Parathyroid adenoma (tissue), 2 donors: ENCODE results near the gene AGAP1.

Experiments used
- H2AFZ ChIP-seq: fragments of 300-600 bp; sonication (generic); one replicate; pipeline ENCODE4 v1.7.0; 2017; ENCODE audit warnings: antibody characterized with exemption, mild to moderate bottlenecking
- H3K27ac ChIP-seq: fragments of 300-600 bp; sonication (generic); one replicate; pipeline ENCODE4 v1.7.0; 2017
- H3K27me3 ChIP-seq: fragments of 300-600 bp; sonication (generic); one replicate; pipeline ENCODE4 v1.7.0; 2017; ENCODE audit warnings: low read length; ENCODE audit not compliant: control insufficient read depth, insufficient read depth
- H3K36me3 ChIP-seq: fragments of 300-600 bp; sonication (generic); one replicate; pipeline ENCODE4 v1.7.0; 2017; ENCODE audit warnings: low read length; ENCODE audit not compliant: control insufficient read depth, insufficient read depth
- H3K4me1 ChIP-seq: fragments of 300-600 bp; sonication (generic); one replicate; pipeline ENCODE4 v1.7.0; 2017; ENCODE audit warnings: control low read depth
- H3K4me2 ChIP-seq: fragments of 300-600 bp; sonication (generic); one replicate; pipeline ENCODE4 v1.7.0; 2017; ENCODE audit warnings: low read length
- H3K4me3 ChIP-seq: fragments of 300-600 bp; sonication (generic); one replicate; pipeline ENCODE4 v1.7.0; 2017; ENCODE audit warnings: low read depth, low read length
- H3K79me2 ChIP-seq: fragments of 300-600 bp; sonication (generic); one replicate; pipeline ENCODE4 v1.7.0; 2017; ENCODE audit warnings: control low read depth
- H3K9ac ChIP-seq: fragments of 300-600 bp; sonication (generic); one replicate; pipeline ENCODE4 v1.7.0; 2017; ENCODE audit warnings: mild to moderate bottlenecking
- H3K9me3 ChIP-seq: fragments of 300-600 bp; sonication (generic); one replicate; pipeline ENCODE4 v1.7.0; 2017; ENCODE audit warnings: low read length; ENCODE audit not compliant: control insufficient read depth
- CTCF ChIP-seq: fragments of 300-600 bp; sonication (generic); IDR thresholded peaks from one replicate; pipeline ENCODE4 v1.7.0; 2017; ENCODE audit warnings: antibody characterized with exemption, mild to moderate bottlenecking
- donor health status: primary hyperparathyroidism.

The AGAP1 gene

DNA sequence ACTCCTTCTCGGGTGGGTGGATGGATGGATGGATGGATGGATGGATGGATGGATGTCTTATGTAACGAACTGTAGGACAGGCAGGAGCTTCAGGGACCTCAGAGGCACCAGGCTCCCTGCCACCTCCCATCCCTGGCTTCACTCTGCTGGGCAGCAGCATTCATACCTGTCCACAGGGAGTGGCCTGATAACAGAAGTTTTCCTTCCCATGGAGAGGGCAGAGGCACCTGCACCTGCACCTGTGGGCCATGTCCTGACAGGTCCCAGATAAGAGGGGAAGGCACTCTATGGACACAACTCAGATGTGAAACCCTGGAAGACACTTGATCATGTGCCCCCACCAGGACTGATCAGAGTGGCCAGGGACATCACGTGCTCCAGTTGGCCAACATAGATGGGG, 532.0 kb downstream of the AGAP1 start:
- Histone ChIP-seq H3K36me3 (no peaks in the 10 kb centered on the region), H3K27me3 (no peaks in the 10 kb centered on the region), H2AFZ (no peak overlapping the region)

GRCh38 chr2:236026841-236027240, 533.0 kb downstream of the AGAP1 start:
- Histone ChIP-seq H3K4me2 (no peak overlapping the region), H2AFZ (no peak overlapping the region), H3K27me3 (no peaks in the 10 kb centered on the region), H3K4me1 (no peaks in the 10 kb centered on the region), H3K79me2 (no peaks in the 10 kb centered on the region), H3K9me3 (no peaks in the 10 kb centered on the region), H3K4me3 (no peak overlapping the region), H3K9ac (no peak overlapping the region), H3K27ac (no peak overlapping the region), H3K36me3 (no peaks in the 10 kb centered on the region)
- no peak for TF ChIP-seq CTCF

More for the DNA sequence above, 532.0 kb downstream of the AGAP1 start:
- H3K4me1 ChIP-seq, result no peaks in the 10 kb centered on the region
- no peaks in the 10 kb centered on the region for H3K9me3 ChIP-seq
- no peak overlapping the region for H3K4me2 ChIP-seq
- H3K27ac ChIP-seq, result no peak overlapping the region
- no peak for TF ChIP-seq CTCF
- H3K9ac ChIP-seq, result no peak overlapping the region
- H3K79me2 ChIP-seq, result no peaks in the 10 kb centered on the region
- H3K4me3 ChIP-seq, result no peak overlapping the region

- H2AFZ ChIP-seq, result no peak overlapping the region
- H3K4me2 ChIP-seq, result no peak overlapping the region
- no peak overlapping the region for H3K9ac ChIP-seq
- H3K4me3 ChIP-seq, result no peak overlapping the region
- no peaks in the 10 kb centered on the region for H3K4me1 ChIP-seq
- no peaks in the 10 kb centered on the region for H3K36me3 ChIP-seq
- H3K27ac ChIP-seq, result no peak overlapping the region
- TF ChIP-seq CTCF, result no peak
- H3K9me3 ChIP-seq, result no peaks in the 10 kb centered on the region
- no peaks in the 10 kb centered on the region for H3K79me2 ChIP-seq
- H3K27me3 ChIP-seq, result no peaks in the 10 kb centered on the region
These were observed 534.2 kb downstream of the AGAP1 start for GRCh38 chr2:236028066-236028465.

DNA sequence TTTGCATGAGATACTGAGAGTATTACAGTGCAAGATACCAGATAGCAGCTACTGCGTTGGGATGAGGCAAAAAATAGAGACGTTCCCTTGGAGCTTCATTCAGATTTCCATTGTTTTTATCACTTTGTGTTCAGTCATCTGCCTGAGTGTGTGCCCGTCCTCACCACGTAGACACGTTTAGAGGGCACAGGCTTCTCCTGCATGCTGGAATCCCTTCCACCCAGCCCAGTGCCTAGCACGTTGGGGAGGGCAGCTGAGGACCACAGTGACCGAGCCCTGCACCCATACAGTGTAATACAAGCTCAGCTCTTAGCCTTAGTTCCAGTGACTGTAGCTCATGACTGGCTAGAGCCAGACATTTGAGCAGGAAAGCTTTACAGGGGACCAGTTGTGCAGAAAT, 539.6 kb downstream of the AGAP1 start:
- H3K36me3 ChIP-seq, result no peaks in the 10 kb centered on the region
- H3K27me3 ChIP-seq, result no peaks in the 10 kb centered on the region
- H3K4me1 ChIP-seq, result no peaks in the 10 kb centered on the region
- H3K4me3 ChIP-seq, result no peak overlapping the region
- H3K9me3 ChIP-seq, result no peaks in the 10 kb centered on the region
- H3K79me2 ChIP-seq, result no peaks in the 10 kb centered on the region
- no peak for TF ChIP-seq CTCF
- no peak overlapping the region for H3K4me2 ChIP-seq
- H2AFZ ChIP-seq, result no peak overlapping the region
- H3K27ac ChIP-seq, result no peak overlapping the region
- H3K9ac ChIP-seq, result no peak overlapping the region

DNA sequence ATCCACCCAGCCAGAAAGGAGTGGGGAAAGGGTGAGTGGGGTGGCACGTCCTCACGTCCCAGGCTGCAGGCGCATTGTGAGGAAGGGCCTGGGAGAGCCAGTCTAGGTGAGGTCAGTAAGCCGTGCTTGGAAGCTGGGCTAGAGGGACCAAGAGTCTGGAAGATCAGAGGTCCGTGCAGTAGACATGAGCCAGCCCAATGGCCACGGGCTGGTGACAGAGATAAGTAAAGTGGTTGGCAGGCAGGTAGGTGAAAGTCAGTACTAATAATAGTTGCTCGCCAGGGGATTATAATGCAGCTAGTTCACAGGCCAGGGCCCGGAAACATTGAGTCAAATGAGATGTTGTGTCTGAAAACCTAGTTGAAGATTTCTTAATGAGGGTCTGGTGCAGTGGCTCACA, 541.1 kb downstream of the AGAP1 start:
- TF ChIP-seq CTCF, result no peak
- no peak overlapping the region for H3K4me3 ChIP-seq
- no peaks in the 10 kb centered on the region for H3K36me3 ChIP-seq
- H3K4me1 ChIP-seq, result no peaks in the 10 kb centered on the region
- H3K9ac ChIP-seq, result no peak overlapping the region
- no peaks in the 10 kb centered on the region for H3K27me3 ChIP-seq
- H3K9me3 ChIP-seq, result no peaks in the 10 kb centered on the region
- H3K4me2 ChIP-seq, result no peak overlapping the region
- no peaks in the 10 kb centered on the region for H3K79me2 ChIP-seq
- no peak overlapping the region for H2AFZ ChIP-seq
- H3K27ac ChIP-seq, result no peak overlapping the region
